ENCODE data around the gene QARS1.

Gene QARS1

DNA sequence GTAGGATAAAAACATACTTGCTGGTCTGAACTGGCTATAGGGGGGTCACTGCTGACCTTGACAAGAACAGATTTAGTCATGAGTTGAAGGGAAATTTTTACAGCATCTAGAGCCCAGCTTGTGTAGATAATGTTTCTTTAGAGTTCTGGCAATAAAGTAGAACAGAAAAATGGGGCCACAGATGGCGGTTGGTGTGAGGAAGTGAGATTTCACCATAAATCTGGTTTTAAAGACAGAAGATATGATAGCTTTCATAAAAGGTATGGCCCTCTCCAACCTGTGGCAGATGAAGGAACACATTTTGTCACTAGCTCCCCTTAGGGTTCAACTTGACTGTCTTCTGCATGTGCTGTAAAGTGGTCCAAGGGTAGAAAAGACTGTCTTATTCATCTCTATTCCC is 51.0 kb downstream of the QARS1 start:
- DNase-seq (ENCODE audit: low spot score), result no peak
